Measurements from ENCODE around the gene COL12A1. TPM values are rescaled to one million over a fixed set of nuclear protein-coding genes. Genes with fewer than 3 reads are reported as not detected.

COL12A1 gene
- polyA plus RNA-seq, 1 donor, result 311 TPM

DNA sequence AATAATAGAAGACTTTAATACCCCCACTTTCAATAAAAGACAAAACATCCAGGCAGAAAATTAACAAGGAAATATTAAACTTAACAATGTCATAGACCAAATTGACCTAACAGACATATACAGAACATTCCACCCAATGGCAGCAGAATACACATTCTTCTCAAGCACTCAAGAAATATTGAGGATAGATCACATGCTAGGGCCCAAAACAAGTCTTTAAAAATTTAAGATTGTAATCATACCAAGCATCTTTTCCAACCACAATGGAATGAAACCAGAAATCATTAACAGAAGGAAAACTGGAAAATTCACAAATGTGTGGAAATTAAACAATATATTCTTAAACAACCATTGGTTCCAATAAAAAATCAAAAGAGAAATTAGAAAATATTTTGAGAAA, 161.0 kb downstream of the COL12A1 start:
- DNase-seq (ENCODE audit: low read depth), result no peak

DNA sequence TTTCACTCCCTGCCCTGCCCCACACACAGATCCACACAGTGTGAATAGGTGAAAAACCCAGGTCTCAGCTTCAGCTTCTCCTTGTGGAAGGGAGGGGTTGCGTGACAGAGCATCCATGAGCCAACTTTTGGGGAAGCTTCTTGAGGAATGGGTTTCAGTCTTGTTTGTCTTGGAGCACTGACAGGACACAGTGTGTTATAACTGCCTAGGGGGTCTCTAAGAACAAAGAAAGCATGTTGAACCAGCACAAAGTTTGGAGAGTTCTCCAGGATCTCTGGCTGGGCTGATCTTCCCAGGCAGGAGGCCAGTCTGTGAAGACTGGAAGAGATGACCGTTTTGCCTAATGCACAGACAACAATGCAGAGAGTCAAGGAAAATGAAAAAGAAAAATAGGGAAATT, 164.5 kb downstream of the COL12A1 start:
- DNase-seq (ENCODE audit: low read depth), result no peak

Other genes with a start within 250 kb of the COL12A1 start
- gene COX7A2, start 37.7 kb upstream of the COL12A1 start, polyA plus RNA-seq (ENCODE audit: insufficient read length), result 211 TPM
- 56.1 TPM for gene TMEM30A, start 78.7 kb upstream of the COL12A1 start, polyA plus RNA-seq (ENCODE audit: insufficient read length)